ENCODE data around the gene MLXIP. TPM values are rescaled to one million over a fixed set of nuclear protein-coding genes. Genes with fewer than 3 reads are reported as not detected.

MLXIP gene
- total RNA-seq, 6 experiments from 2014 or later, result 13.9 to 45.9 (median 16.6) TPM

- intact Hi-C loops (cut with DNase I), result no loop called here
- Histone ChIP-seq H3K27ac (peak overlapping the region in 2 of 3 donors; percentile 23 to 73), H3K9me3 (no peaks in the 10 kb centered on the region), H3K27me3 (no peaks in the 10 kb centered on the region), H3K4me3 (no peak overlapping the region), H3K36me3 (no peaks in the 10 kb centered on the region), H3K4me1 (peaks cover 1 to 27% (median 13%) of the 10 kb centered on the region in 4 donors)
- 41% methylated on average over 7 of the region's 11 CpGs for WGBS (ENCODE audit: insufficient coverage, low coverage, low lambda C conversion rate, missing lambda C conversion rate)
- peak; percentile 83 to 90 (median 88) for ATAC-seq
- TF ChIP-seq POLR2A (IDR thresholded peaks at IDR 0.05), result no peak
- TF ChIP-seq, protein P1, sequence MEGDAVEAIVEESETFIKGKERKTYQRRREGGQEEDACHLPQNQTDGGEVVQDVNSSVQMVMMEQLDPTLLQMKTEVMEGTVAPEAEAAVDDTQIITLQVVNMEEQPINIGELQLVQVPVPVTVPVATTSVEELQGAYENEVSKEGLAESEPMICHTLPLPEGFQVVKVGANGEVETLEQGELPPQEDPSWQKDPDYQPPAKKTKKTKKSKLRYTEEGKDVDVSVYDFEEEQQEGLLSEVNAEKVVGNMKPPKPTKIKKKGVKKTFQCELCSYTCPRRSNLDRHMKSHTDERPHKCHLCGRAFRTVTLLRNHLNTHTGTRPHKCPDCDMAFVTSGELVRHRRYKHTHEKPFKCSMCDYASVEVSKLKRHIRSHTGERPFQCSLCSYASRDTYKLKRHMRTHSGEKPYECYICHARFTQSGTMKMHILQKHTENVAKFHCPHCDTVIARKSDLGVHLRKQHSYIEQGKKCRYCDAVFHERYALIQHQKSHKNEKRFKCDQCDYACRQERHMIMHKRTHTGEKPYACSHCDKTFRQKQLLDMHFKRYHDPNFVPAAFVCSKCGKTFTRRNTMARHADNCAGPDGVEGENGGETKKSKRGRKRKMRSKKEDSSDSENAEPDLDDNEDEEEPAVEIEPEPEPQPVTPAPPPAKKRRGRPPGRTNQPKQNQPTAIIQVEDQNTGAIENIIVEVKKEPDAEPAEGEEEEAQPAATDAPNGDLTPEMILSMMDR (IDR thresholded peaks at IDR 0.05), result no peak
- DNase-seq, result peak; percentile 53 to 78 (median 65)
Measured at GRCh38 chr12:122072031-122072970, 6.3 kb upstream of the MLXIP start.

GRCh38 chr12:122073815-122074214 is 4.7 kb upstream of the MLXIP start:
- Histone ChIP-seq H3K27me3 (no peaks in the 10 kb centered on the region), H3K27ac (no peak overlapping the region), H3K9me3 (no peaks in the 10 kb centered on the region), H3K36me3 (no peaks in the 10 kb centered on the region), H3K4me1 (peaks cover 1 to 19% (median 12%) of the 10 kb centered on the region in 4 donors), H3K4me3 (no peak overlapping the region)
- WGBS (ENCODE audit: insufficient coverage, low coverage, low lambda C conversion rate, missing lambda C conversion rate), result 100% methylated on average over 1 of the region's 1 CpG
- DNase-seq (no peak), ATAC-seq (no peak)
- intact Hi-C loops (cut with DNase I), result no loop called here
- TF ChIP-seq, protein P1 (IDR thresholded peaks at IDR 0.05), result no peak
- no peak for TF ChIP-seq POLR2A (IDR thresholded peaks at IDR 0.05)

- no peak for TF ChIP-seq POLR2A (IDR thresholded peaks at IDR 0.05)
- TF ChIP-seq, protein P1 (IDR thresholded peaks at IDR 0.05), result no peak
- no peak overlapping the region for H3K27ac ChIP-seq
- H3K27me3 ChIP-seq, result no peaks in the 10 kb centered on the region
- no peaks in the 10 kb centered on the region for H3K36me3 ChIP-seq
- WGBS (ENCODE audit: insufficient coverage, low coverage, low lambda C conversion rate, missing lambda C conversion rate), result 72% methylated on average over 3 of the region's 10 CpGs
- intact Hi-C loops (cut with DNase I), result no loop called here
- peaks cover 1 to 44% (median 16%) of the 10 kb centered on the region in 4 donors for H3K4me1 ChIP-seq
- DNase-seq (no peak), ATAC-seq (no peak)
- no peak overlapping the region for H3K4me3 ChIP-seq
- no peaks in the 10 kb centered on the region for H3K9me3 ChIP-seq
Measured at GRCh38 chr12:122076743-122077495, 1.6 kb upstream of the MLXIP start.

- intact Hi-C loops (cut with DNase I), result no loop called here
- H3K27ac ChIP-seq, result peak overlapping the region; percentile 72 to 89 (median 79)
- WGBS (ENCODE audit: insufficient coverage, low coverage, low lambda C conversion rate, missing lambda C conversion rate), result 7% methylated on average over 13 of the region's 38 CpGs
- H3K36me3 ChIP-seq, result no peaks in the 10 kb centered on the region
- no peaks in the 10 kb centered on the region for H3K27me3 ChIP-seq
- TF ChIP-seq POLR2A (IDR thresholded peaks at IDR 0.05), result no peak
- TF ChIP-seq, protein P1 (IDR thresholded peaks at IDR 0.05), result no peak
- H3K4me1 ChIP-seq, result peaks cover 0 to 44% (median 7%) of the 10 kb centered on the region in 4 donors
- peak overlapping the region; percentile 56 to 88 (median 65) for H3K4me3 ChIP-seq
- DNase-seq (peak; percentile 56 to 74 (median 73)), ATAC-seq (peak in 2 of 4 donors; percentile 6 to 41)
- no peaks in the 10 kb centered on the region for H3K9me3 ChIP-seq
Measured at GRCh38 chr12:122079033-122079531, 526 bp downstream of the MLXIP start.

Data from right lobe of liver (tissue), 6 donors.